Measurements from ENCODE around the gene INTS12.

DNA sequence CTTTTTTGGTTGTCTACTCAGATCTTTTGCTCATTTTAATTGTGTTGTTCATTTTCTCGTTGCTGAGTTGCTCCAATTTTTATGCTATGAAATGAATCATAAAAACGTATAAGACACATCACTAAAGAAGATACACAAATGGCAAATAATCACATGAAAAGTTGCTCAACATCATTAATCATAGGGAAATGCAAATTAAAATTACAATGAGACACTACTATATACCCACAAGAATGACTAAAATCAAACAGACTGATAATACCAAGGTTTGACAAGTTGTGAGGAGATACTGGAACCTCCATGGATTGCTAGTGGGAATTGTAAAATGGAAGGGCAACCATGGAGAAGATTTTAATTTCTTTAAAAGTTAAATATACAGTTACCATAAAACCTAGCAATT, 17.1 kb upstream of the INTS12 start:
- no peak for TF ChIP-seq EZH2phosphoT487 (IDR thresholded peaks at IDR 0.05; ENCODE audit: borderline replicate concordance, low read depth, low read length)
- TF ChIP-seq, protein P1, sequence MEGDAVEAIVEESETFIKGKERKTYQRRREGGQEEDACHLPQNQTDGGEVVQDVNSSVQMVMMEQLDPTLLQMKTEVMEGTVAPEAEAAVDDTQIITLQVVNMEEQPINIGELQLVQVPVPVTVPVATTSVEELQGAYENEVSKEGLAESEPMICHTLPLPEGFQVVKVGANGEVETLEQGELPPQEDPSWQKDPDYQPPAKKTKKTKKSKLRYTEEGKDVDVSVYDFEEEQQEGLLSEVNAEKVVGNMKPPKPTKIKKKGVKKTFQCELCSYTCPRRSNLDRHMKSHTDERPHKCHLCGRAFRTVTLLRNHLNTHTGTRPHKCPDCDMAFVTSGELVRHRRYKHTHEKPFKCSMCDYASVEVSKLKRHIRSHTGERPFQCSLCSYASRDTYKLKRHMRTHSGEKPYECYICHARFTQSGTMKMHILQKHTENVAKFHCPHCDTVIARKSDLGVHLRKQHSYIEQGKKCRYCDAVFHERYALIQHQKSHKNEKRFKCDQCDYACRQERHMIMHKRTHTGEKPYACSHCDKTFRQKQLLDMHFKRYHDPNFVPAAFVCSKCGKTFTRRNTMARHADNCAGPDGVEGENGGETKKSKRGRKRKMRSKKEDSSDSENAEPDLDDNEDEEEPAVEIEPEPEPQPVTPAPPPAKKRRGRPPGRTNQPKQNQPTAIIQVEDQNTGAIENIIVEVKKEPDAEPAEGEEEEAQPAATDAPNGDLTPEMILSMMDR (conservative IDR thresholded peaks at IDR 0.05; ENCODE audit: low read length): no peak

Measured in OCI-LY7 (cell line).